HEK293 (cell line): ENCODE data around the gene KIR3DL3.
"Not testable (repeated sequence)": the region's sequence is repeated elsewhere in the genome, so short reads cannot be mapped to it uniquely, and the experiment has no call there.

Source experiments
- BCL11B ChIP-seq: fragments of 450-650 bp; formaldehyde crosslinking; IDR thresholded peaks from 2 replicates; pipeline ENCODE4 v1.5.1; 2016; ENCODE audit warnings: low read depth, missing biosample characterization, missing genetic modification characterization
- CTCF ChIP-seq: fragments of 450-650 bp; formaldehyde crosslinking; IDR thresholded peaks from 2 replicates; pipeline ENCODE4 v1.5.1; 2016; ENCODE audit warnings: missing biosample characterization, missing genetic modification characterization
- HIC1 ChIP-seq: fragments of 450-650 bp; formaldehyde crosslinking; IDR thresholded peaks from 2 replicates; pipeline ENCODE4 v1.5.1; 2016; ENCODE audit warnings: missing biosample characterization, missing genetic modification characterization
- KLF1 ChIP-seq: fragments of 450-650 bp; formaldehyde crosslinking; IDR thresholded peaks from 2 replicates; pipeline ENCODE4 v1.5.1; 2016; ENCODE audit warnings: missing biosample characterization, missing genetic modification characterization
- PRDM2 ChIP-seq: fragments of 450-650 bp; formaldehyde crosslinking; IDR thresholded peaks from 2 replicates; pipeline ENCODE4 v1.5.1; 2016; ENCODE audit warnings: missing biosample characterization, missing genetic modification characterization, borderline replicate concordance
- RBAK ChIP-seq: fragments of 450-650 bp; formaldehyde crosslinking; IDR thresholded peaks from 2 replicates; pipeline ENCODE4 v1.5.1; 2016; ENCODE audit warnings: missing biosample characterization, missing genetic modification characterization
- TCF7L2 ChIP-seq: IDR thresholded peaks from 2 replicates; pipeline ENCODE4 v1.6.1; 2011; ENCODE audit warnings: low read depth, mild to moderate bottlenecking, inconsistent platforms, low read length, moderate library complexity, borderline replicate concordance
- ZNF133 ChIP-seq: fragments of 450-650 bp; formaldehyde crosslinking; IDR thresholded peaks from 2 replicates; pipeline ENCODE4 v1.5.1; 2016; ENCODE audit warnings: missing biosample characterization, missing genetic modification characterization
- ZNF223 ChIP-seq: fragments of 450-650 bp; formaldehyde crosslinking; IDR thresholded peaks from 2 replicates; pipeline ENCODE4 v1.5.1; 2016; ENCODE audit warnings: missing biosample characterization, missing genetic modification characterization
- ZNF404 ChIP-seq: fragments of 450-650 bp; formaldehyde crosslinking; IDR thresholded peaks from 2 replicates; pipeline ENCODE4 v1.5.1; 2017; ENCODE audit warnings: missing biosample characterization, missing genetic modification characterization
- ZNF416 ChIP-seq: fragments of 450-650 bp; formaldehyde crosslinking; IDR thresholded peaks from 2 replicates; pipeline ENCODE4 v1.5.1; 2016; ENCODE audit warnings: missing biosample characterization, missing genetic modification characterization
- ZNF48 ChIP-seq: fragments of 450-650 bp; formaldehyde crosslinking; IDR thresholded peaks from 2 replicates; pipeline ENCODE4 v1.5.1; 2016; ENCODE audit warnings: missing biosample characterization, missing genetic modification characterization
- ZNF600 ChIP-seq: fragments of 450-650 bp; formaldehyde crosslinking; IDR thresholded peaks from 2 replicates; pipeline ENCODE4 v1.5.1; 2016; ENCODE audit warnings: missing biosample characterization, missing genetic modification characterization
- ZNF707 ChIP-seq: fragments of 450-650 bp; formaldehyde crosslinking; IDR thresholded peaks from 2 replicates; pipeline ENCODE4 v1.5.1; 2016; ENCODE audit warnings: missing biosample characterization, missing genetic modification characterization

- not testable (repeated sequence) for TF ChIP-seq ZNF48 (tag by site-specific recombination); KLF1 (tag by site-specific recombination); CTCF (tag by site-specific recombination); TCF7L2; ZNF600; BCL11B (tag by site-specific recombination); ZNF223; ZNF416 (tag by site-specific recombination); ZNF133 (tag by site-specific recombination); PRDM2; RBAK (tag by site-specific recombination); ZNF404; HIC1; ZNF707 (tag by site-specific recombination)
Observed at GRCh38 chr19:54681596-54681995, 42.6 kb upstream of the KIR3DL3 start.
